ENCODE measurements around the gene GATD1.

GRCh38 chr11:823441-824291 is 46.4 kb upstream of the GATD1 start:
- TF ChIP-seq, protein P1, sequence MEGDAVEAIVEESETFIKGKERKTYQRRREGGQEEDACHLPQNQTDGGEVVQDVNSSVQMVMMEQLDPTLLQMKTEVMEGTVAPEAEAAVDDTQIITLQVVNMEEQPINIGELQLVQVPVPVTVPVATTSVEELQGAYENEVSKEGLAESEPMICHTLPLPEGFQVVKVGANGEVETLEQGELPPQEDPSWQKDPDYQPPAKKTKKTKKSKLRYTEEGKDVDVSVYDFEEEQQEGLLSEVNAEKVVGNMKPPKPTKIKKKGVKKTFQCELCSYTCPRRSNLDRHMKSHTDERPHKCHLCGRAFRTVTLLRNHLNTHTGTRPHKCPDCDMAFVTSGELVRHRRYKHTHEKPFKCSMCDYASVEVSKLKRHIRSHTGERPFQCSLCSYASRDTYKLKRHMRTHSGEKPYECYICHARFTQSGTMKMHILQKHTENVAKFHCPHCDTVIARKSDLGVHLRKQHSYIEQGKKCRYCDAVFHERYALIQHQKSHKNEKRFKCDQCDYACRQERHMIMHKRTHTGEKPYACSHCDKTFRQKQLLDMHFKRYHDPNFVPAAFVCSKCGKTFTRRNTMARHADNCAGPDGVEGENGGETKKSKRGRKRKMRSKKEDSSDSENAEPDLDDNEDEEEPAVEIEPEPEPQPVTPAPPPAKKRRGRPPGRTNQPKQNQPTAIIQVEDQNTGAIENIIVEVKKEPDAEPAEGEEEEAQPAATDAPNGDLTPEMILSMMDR (IDR thresholded peaks at IDR 0.05): no peak
- TF ChIP-seq POLR2A (IDR thresholded peaks at IDR 0.05): no peak
